DOHH2 (cell line): ENCODE data around the gene MED13L.

Experiments
- EZH2phosphoT487 ChIP-seq: fragments of 200-600 bp; sonication (generic); IDR thresholded peaks from 2 replicates; pipeline ENCODE4 v1.6.1; 2017; ENCODE audit warnings: borderline replicate concordance, mild to moderate bottlenecking, antibody characterized with exemption, low read length, moderate library complexity, mixed read lengths
- TF ChIP-seq, protein P1 (sequence below): fragments of 200-600 bp; sonication (generic); IDR thresholded peaks from one replicate; pipeline ENCODE4 v1.5.1; 2014; ENCODE audit warnings: antibody characterized with exemption, mild to moderate bottlenecking, low read depth, low read length; ENCODE audit not compliant: poor library complexity, severe bottlenecking

GRCh38 chr12:116045150-116045549 lies 232.3 kb downstream of the MED13L start:
- TF ChIP-seq, protein P1, sequence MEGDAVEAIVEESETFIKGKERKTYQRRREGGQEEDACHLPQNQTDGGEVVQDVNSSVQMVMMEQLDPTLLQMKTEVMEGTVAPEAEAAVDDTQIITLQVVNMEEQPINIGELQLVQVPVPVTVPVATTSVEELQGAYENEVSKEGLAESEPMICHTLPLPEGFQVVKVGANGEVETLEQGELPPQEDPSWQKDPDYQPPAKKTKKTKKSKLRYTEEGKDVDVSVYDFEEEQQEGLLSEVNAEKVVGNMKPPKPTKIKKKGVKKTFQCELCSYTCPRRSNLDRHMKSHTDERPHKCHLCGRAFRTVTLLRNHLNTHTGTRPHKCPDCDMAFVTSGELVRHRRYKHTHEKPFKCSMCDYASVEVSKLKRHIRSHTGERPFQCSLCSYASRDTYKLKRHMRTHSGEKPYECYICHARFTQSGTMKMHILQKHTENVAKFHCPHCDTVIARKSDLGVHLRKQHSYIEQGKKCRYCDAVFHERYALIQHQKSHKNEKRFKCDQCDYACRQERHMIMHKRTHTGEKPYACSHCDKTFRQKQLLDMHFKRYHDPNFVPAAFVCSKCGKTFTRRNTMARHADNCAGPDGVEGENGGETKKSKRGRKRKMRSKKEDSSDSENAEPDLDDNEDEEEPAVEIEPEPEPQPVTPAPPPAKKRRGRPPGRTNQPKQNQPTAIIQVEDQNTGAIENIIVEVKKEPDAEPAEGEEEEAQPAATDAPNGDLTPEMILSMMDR: no peak
- no peak for TF ChIP-seq EZH2phosphoT487
